NK-92 (cell line): ENCODE measurements around the gene GLIS1.

ENCODE experiments used
- DNase-seq: peaks from one replicate; lab custom pipeline; 2025; ENCODE audit not compliant: unreplicated experiment; lab: John Stamatoyannopoulos, UW

The GLIS1 gene

DNA sequence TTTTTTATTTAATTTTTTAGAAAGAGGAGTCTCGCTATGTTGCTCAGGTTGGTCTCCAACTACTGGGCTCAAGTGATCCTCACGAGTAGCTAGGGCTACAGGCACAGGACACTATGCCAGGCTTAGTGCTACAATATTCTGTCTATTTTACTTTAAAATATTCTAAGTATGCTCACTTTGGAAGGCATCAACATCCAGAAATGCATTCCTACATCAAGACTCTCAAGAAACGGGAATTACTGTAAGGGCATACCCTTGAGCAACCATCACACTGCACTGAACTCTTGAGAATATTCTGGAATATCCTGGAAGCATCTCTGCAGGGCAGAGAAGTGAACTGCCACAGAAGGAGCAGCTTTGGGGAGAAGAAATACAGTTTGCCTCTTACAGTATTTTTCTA is 280.3 kb downstream of the GLIS1 start:
- DNase-seq: no peak
